Right cardiac atrium (tissue), 5 donors: ENCODE data around the gene HIC1. TPM values are rescaled to one million over a fixed set of nuclear protein-coding genes. Genes with fewer than 3 reads are reported as not detected.

ENCODE experiments used
- ATAC-seq, 2 donors: fragments of 200-7000 bp; cut with Tn5 transposase; one replicate each; pipeline versions ENCODE4 v1.8.0 to v1.9.1; 2020; ENCODE audit warnings: moderate library complexity in 2 of 2, mild to moderate bottlenecking in 1 of 2
- DNase-seq, 3 donors: peaks; one replicate each; pipeline ENCODE4 v3.0.0-alpha.2; 2020
- H3K27ac ChIP-seq: one replicate; pipeline ENCODE4 v1.5.1; 2013; ENCODE audit warnings: mild to moderate bottlenecking, low read length, control low read depth, moderate library complexity
- H3K27me3 ChIP-seq: one replicate; pipeline ENCODE4 v1.6.1; 2013; ENCODE audit not compliant: control insufficient read depth, insufficient read depth
- H3K4me1 ChIP-seq: one replicate; pipeline ENCODE4 v1.6.1; 2013; ENCODE audit warnings: low read length; ENCODE audit not compliant: control insufficient read depth, insufficient read depth
- H3K4me3 ChIP-seq: one replicate; pipeline ENCODE4 v1.5.1; 2013; ENCODE audit warnings: low read length, control low read depth
- H3K9me3 ChIP-seq: one replicate; pipeline ENCODE4 v1.6.1; 2013; ENCODE audit warnings: low read length; ENCODE audit not compliant: control insufficient read depth
- WGBS: extraction: QIAGEN DNeasy Blood & Tissue Kit; methylation state at CpG from one replicate; pipeline ENCODE4 v1.1.7; 2013; 5-methylcytosine and 5-hydroxymethylcytosine counted together
- intact Hi-C, 4 donors: fragments of 100-400 bp; cut with DNase I; formaldehyde crosslinking; loops; one replicate each; pipeline versions ENCODE4 v1.11.0 to v1.14.0; 2022 to 2023
- polyA plus RNA-seq: library from polyadenylated mRNA; stranded (reverse); fragments of 200-250 nt; gene quantifications from one replicate; pipeline ENCODE4 v1.2.3, GENCODE V29; 2013
- total RNA-seq, 4 donors: library from RNA; stranded (reverse); fragmentation: NEBNext Ultra II Directional; extraction: Animal tissue kit (Norgen Biotek cat#: 25700); gene quantifications; one replicate each; pipeline ENCODE4 v1.2.1, GENCODE V29; 2021
- donor health status: healthy with polysubstance abuse.
- donor health status: DM: no; HTN: yes; CAD: no.
- donor health status: DM: no; HTN: no; CAD: no.
- donor health status: DM: no; HTN: yes; CAD: no; lungs with severe emphysema.
- donor health status: DM: yes; HTN: yes; CAD: no.

The HIC1 gene
- total and polyA plus RNA-seq, 5 donors: 10.3 to 33.0 (median 24.2) TPM

DNA sequence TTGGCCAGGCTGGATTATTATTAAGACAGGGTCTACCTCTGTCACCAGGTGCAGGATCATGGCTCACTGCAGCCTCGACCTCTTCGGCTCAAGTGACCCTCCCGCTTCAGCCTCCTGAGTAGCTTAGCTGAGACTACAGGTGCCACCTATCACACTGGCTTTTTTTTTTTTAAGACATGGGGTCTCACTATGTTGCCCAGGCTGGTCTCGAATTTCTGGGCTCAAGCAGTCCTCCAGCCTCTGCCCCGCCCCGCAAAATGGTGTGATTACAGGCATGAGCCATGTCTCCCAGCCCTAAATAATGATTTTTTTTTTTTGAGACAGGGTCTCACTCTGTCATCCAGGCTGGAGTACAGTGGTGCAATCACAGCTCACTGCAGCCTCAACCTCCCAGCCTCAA lies 7.3 kb upstream of the HIC1 start:
- DNase-seq (no peak), ATAC-seq (no peak)
- Histone ChIP-seq H3K27ac (no peak overlapping the region), H3K4me1 (peaks cover 2% of the 10 kb centered on the region), H3K9me3 (no peaks in the 10 kb centered on the region), H3K27me3 (no peaks in the 10 kb centered on the region), H3K4me3 (no peak overlapping the region)
- intact Hi-C loops: loop anchor here in 2 of 4 donors (10.0 kb wide), 1 partner anchor 373 kb away; no protein-coding TSS in a partner anchor
- 94% methylated on average over 6 of the region's 6 CpGs for WGBS

DNA sequence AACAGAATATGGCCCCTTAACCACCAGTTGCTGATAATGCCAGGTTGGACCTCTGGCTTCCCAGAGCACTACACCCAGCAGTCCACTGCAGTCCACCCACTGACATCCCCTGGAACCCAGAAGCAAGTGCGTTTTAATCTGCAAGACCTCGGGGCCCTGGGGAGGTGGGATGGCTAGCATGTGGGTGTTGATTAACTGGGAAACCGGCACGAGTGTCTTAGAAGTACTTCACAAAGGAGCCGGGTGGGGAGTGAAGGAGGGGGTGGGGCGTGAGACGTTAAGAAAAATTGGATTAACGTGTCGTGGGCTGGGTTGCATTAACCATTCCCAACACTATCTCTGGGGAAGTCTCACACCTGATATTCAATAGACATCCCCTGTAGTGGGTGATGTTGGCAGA lies 6.1 kb upstream of the HIC1 start:
- Histone ChIP-seq H3K9me3 (no peaks in the 10 kb centered on the region), H3K27ac (no peak overlapping the region), H3K4me1 (peaks cover 2% of the 10 kb centered on the region), H3K27me3 (no peaks in the 10 kb centered on the region), H3K4me3 (no peak overlapping the region)
- intact Hi-C loops: loop anchor here in 2 of 4 donors (10.0 kb wide), 1 partner anchor 374 kb away; no protein-coding TSS in a partner anchor
- ATAC-seq (no peak), DNase-seq (no peak)
- 12% methylated on average over 9 of the region's 9 CpGs for WGBS

DNA sequence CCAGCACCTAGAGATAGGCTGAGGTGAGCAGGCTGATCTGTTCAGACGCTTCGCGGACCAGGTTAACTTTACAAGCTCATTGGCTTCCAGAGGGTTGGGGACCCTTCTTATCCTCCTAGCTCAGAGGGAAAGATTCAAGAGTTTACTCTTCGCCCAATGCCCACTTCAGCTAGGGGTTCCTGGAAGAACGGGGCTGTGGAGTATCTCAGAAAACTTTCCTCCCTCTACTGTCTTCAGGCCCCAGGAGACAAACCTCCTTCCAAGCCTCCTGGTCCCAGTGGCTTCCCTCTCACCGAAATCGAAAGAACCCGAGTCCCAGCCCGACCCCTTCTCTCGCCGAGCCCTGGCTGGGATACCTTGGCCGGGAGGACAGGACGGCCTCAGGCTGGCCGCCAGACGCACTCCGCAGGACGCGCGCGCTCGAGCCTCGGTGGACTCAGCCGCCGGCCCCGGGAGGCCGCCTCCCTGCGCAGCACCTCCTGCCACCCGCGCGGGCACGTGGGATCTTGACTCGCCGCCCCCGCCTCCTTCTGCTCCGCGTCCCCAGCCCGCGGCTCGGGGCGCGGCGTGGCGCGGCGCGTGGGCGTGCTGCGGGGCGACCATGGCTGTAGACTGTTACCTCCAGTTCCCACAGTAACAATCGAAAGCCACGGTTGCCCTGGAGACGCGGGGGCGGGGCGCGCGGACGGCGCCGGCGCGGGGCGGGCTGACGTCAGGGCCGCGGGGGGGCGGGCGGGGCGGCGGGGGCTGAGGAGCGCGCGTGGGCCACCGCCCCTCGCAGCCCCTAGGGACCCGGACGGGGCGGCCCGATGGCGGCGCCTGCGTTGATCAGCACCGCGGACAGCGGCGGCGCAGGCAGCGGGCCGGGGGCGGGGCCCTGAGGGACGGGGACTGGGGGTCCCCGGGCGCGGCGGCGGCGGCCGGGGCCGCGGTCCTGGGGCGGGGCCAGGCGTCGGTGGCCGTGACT lies 5.3 kb upstream of the HIC1 start:
- peaks cover 2% of the 10 kb centered on the region for H3K4me1 ChIP-seq
- ATAC-seq: peak; percentile 34 to 55

DNA sequence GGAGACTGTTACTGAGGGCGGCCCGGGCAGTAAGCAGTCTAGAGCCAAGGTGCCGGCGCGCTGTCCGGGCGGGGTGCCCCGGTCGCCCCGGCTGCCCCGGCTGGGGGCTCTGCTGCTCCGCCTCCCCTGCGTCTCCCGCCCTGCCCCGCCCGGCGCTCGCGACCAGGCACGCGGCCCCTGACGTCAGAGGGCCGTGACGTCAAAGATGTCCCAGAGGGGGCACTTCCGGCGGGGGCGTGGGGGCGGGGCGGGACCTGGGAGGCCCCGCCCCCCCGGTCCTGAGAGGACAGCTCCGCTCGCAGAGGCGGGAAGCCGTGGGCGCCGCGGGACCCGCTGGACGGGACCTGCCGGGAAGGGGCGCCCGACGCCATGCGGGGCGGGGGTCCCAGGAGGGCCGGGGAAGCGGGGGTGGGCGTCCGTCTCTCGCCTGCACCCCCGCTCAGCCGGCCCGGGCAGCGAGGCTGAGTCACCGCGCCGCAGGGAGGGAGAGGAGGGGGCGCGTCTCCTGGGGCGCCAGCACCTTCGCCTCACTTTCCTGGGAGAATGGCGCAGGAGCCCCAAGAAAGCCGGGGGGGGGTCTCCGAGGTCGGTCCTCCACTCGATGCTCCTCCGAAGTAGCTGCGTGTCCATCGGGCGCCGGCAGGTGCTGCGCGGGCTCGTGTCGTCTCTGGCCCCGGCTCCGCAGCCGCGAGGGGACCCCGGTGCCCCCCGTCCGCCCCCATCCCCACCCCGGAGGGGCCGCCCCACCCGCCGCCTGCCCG lies 4.4 kb upstream of the HIC1 start:
- Histone ChIP-seq H3K9me3 (no peaks in the 10 kb centered on the region), H3K4me3 (peak overlapping the region; percentile 68), H3K27me3 (no peaks in the 10 kb centered on the region), H3K27ac (no peak overlapping the region), H3K4me1 (peaks cover 2% of the 10 kb centered on the region)
- WGBS: 1% methylated on average over 87 of the region's 88 CpGs
- peak; percentile 37 to 45 for ATAC-seq
- peak; percentile 77 to 89 (median 88) for DNase-seq
- intact Hi-C loops: no loop called here

More for the DNA sequence above, 5.3 kb upstream of the HIC1 start:
- peak overlapping the region; percentile 5 for H3K27ac ChIP-seq
- whole genome bisulfite sequencing: 3% methylated on average over 103 of the region's 104 CpGs
- H3K9me3 ChIP-seq: no peaks in the 10 kb centered on the region
- H3K4me3 ChIP-seq: peak overlapping the region; percentile 68
- DNase-seq: peak; percentile 91 to 96 (median 96)
- intact Hi-C loops: loop anchor here in 2 of 4 donors (10.0 kb wide), 1 partner anchor 375 kb away; no protein-coding TSS in a partner anchor
- no peaks in the 10 kb centered on the region for H3K27me3 ChIP-seq

DNA sequence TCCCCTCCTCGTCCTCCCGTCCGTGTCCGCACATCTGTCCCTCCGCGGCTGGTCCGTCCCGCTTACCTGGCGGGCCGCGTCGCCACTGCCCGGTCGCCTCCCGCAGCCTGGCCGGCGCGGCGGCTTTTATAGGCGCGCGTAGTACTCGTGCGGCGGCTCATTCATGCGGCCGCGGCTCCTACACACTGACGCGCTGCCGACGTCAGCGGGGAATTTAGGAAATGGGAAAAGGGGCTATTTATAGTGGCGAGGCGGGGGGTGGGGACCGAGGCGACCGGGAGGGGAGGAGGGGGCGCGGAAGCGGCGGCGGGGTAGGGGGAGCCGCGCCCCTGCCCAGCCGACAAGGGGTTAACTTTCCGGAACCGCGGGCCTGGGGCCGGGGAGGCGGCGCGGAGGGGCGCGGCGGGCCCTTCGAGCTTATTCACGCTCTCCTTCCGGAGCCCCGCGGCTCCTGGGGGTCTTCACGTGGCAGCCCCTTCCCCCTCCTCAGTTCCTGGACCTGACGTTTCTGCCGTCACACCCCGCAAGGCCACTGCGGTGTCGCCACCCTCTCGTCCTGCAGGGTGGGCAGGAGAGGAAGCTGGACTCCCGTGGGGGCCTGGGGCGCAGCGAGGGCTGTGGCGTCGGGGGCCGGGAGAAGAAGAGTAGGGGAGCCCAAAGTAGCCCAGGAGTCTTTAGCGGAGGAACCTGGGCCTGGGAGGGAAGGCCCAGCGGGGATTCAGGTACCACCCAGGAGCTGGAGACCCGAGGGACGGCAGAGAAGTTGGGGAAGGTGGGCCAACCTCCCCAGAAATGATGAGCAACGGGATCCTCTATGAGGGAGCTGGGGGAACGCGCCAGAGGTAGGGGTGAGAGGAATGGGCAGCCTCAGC lies 3.6 kb upstream of the HIC1 start:
- 8% methylated on average over 81 of the region's 81 CpGs for WGBS
- H3K27ac ChIP-seq: no peak overlapping the region
- H3K4me1 ChIP-seq: peaks cover 2% of the 10 kb centered on the region
- H3K27me3 ChIP-seq: no peaks in the 10 kb centered on the region
- peak in 1 of 2 donors; percentile 1 for ATAC-seq
- intact Hi-C loops: no loop called here
- DNase-seq: peak; percentile 62 to 76 (median 70)
- peak overlapping the region; percentile 68 for H3K4me3 ChIP-seq
- no peaks in the 10 kb centered on the region for H3K9me3 ChIP-seq

DNA sequence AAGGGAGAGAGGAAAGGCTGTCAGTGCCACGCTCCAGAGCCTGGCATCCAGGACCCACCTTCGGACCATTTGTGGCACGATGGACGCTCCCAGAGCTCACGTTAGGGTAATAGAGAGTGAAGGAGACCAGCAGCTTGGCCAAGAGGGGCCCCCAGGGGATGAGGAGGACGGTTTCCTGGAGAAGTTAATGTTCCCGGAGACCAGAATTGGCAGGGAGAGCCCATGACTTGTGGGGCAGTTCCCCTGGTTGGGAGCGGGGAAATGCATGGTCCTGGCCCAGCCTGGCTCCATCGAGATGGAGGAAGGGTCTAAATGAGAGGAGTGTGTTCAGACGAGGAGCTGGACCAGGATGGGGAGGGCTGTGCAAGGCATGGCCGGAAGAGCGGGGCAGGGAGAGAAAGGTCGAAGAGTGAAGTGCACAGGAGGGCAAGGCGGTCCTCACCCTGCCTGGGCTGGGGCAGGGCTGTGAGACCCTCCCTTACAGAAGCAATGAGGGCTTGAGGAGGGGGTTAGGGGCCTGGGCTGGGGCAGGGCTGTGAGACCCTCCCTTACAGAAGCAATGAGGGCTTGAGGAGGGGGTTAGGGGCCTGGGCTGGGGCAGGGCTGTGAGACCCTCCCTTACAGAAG lies 2.9 kb upstream of the HIC1 start:
- no peaks in the 10 kb centered on the region for H3K27me3 ChIP-seq
- no peak overlapping the region for H3K4me3 ChIP-seq
- 51% methylated on average over 14 of the region's 14 CpGs for WGBS
- intact Hi-C loops: no loop called here
- no peak overlapping the region for H3K27ac ChIP-seq
- ATAC-seq (no peak), DNase-seq (peak in 1 of 3 donors; percentile 53)
- peaks cover 2% of the 10 kb centered on the region for H3K4me1 ChIP-seq
- H3K9me3 ChIP-seq: no peaks in the 10 kb centered on the region

DNA sequence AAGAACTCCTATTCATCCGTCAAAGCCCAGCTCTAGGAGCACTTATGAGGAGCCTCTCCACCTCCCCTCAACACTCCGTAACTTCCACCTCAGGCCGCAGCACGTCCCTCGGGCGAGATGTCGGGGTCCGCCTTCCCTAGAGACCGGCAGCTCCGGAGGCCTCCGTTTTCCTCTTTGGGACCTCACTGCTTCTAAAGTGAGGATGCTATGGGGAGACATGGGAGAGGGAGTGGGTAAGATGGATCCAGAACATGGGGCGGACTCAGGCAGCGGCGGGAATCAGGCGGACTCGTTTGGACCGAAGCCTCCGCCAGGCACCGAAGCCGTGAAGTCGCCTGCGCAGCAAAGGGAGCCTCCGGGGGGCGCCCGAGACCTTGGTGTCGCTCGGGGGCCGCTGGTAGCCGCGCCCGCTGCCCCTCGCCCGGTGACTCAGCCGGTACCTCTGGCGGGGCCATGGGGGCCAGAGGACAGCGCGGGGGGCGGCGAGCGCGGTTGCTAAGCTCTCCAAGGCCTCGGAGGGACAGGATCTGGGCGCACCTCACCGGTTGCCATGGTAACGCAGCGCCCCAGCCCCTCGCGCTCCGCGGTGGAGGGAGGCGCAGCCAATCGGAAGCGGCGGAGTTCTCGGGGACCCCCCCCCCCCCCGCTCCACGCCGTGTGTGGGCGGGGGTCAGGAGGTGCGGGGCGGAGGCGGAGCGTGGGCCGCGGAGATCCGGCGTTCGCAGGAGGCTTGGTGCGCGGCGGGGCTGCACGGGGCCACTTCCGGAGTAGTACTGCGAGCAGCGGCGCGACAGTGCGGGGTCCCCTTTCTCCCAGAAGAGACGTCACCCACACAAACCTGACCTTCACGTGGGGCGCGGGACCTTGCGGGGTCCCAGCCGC lies 1.3 kb upstream of the HIC1 start:
- 6% methylated on average over 84 of the region's 84 CpGs for WGBS
- DNase-seq (peak; percentile 87 to 94 (median 93)), ATAC-seq (peak; percentile 3 to 20)
- no peak overlapping the region for H3K27ac ChIP-seq
- peaks cover 2% of the 10 kb centered on the region for H3K4me1 ChIP-seq
- intact Hi-C loops: loop anchor here in 3 of 4 donors (2.0 kb wide), 2 partner anchors 185 to 191 kb away; no protein-coding TSS in a partner anchor
- H3K27me3 ChIP-seq: no peaks in the 10 kb centered on the region
- peak overlapping the region; percentile 39 for H3K4me3 ChIP-seq
- H3K9me3 ChIP-seq: no peaks in the 10 kb centered on the region

DNA sequence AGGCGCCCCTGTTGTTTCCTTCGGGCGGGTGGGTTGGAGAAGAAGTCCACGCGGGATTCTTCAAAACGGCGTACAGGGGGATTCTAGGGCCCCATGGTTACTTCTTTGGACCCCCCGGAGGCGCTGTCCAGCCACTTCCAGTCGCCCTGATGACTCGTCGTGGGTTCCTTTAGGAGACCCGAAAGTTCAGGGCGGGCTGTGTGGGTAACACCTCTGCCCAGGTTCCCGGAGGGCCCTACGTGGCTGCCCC lies 716 bp upstream of the HIC1 start:
- DNase-seq: peak in 1 of 3 donors; percentile 74
- no peak for ATAC-seq
- peaks cover 1% of the 10 kb centered on the region for H3K4me1 ChIP-seq
- H3K27me3 ChIP-seq: no peaks in the 10 kb centered on the region
- no peaks in the 10 kb centered on the region for H3K9me3 ChIP-seq
- intact Hi-C loops: loop anchor here in 3 of 4 donors (2.0 kb wide), 2 partner anchors 185 to 191 kb away; no protein-coding TSS in a partner anchor
- peak overlapping the region; percentile 6 for H3K27ac ChIP-seq
- WGBS: 5% methylated on average over 16 of the region's 16 CpGs
- H3K4me3 ChIP-seq: peak overlapping the region; percentile 39
